ENCODE results near the gene MADD.

The MADD gene

GRCh38 chr11:47348131-47348802 lies 78.3 kb downstream of the MADD start:
- no peak for TF ChIP-seq FOXP2 (optimal IDR thresholded peaks at IDR 0.05; ENCODE audit: borderline replicate concordance, extremely low read depth, extremely low read length, insufficient read depth)
- no peak for TF ChIP-seq SIN3A (IDR thresholded peaks at IDR 0.05; ENCODE audit: borderline replicate concordance, insufficient read depth, low read length)
- TF ChIP-seq TAF1 (IDR thresholded peaks at IDR 0.05; ENCODE audit: borderline replicate concordance, insufficient read depth, low read length) = no peak
- no peak for TF ChIP-seq POLR2AphosphoS5 (IDR thresholded peaks at IDR 0.05; ENCODE audit: low read depth, low read length)
- TF ChIP-seq REST (IDR thresholded peaks at IDR 0.05; ENCODE audit: insufficient read depth in 1 of 2, low read depth in 2 of 2, low read length in 2 of 2) = no peak

GRCh38 chr11:47348859-47349258 lies 78.9 kb downstream of the MADD start:
- TF ChIP-seq REST (IDR thresholded peaks at IDR 0.05; ENCODE audit: insufficient read depth in 1 of 2, low read depth in 2 of 2, low read length in 2 of 2) = no peak
- no peak for TF ChIP-seq TAF1 (IDR thresholded peaks at IDR 0.05; ENCODE audit: borderline replicate concordance, insufficient read depth, low read length)
- TF ChIP-seq FOXP2 (optimal IDR thresholded peaks at IDR 0.05; ENCODE audit: borderline replicate concordance, extremely low read depth, extremely low read length, insufficient read depth) = no peak
- no peak for TF ChIP-seq SIN3A (IDR thresholded peaks at IDR 0.05; ENCODE audit: borderline replicate concordance, insufficient read depth, low read length)
- no peak for TF ChIP-seq POLR2AphosphoS5 (IDR thresholded peaks at IDR 0.05; ENCODE audit: low read depth, low read length)

- TF ChIP-seq TAF1 (IDR thresholded peaks at IDR 0.05; ENCODE audit: borderline replicate concordance, insufficient read depth, low read length) = no peak
- no peak for TF ChIP-seq FOXP2 (optimal IDR thresholded peaks at IDR 0.05; ENCODE audit: borderline replicate concordance, extremely low read depth, extremely low read length, insufficient read depth)
- no peak for TF ChIP-seq REST (IDR thresholded peaks at IDR 0.05; ENCODE audit: insufficient read depth in 1 of 2, low read depth in 2 of 2, low read length in 2 of 2)
- no peak for TF ChIP-seq SIN3A (IDR thresholded peaks at IDR 0.05; ENCODE audit: borderline replicate concordance, insufficient read depth, low read length)
- TF ChIP-seq POLR2AphosphoS5 (IDR thresholded peaks at IDR 0.05; ENCODE audit: low read depth, low read length) = no peak
Measured at GRCh38 chr11:47349521-47350095, 79.7 kb downstream of the MADD start.

GRCh38 chr11:47350315-47350714 lies 80.4 kb downstream of the MADD start:
- TF ChIP-seq TAF1 (IDR thresholded peaks at IDR 0.05; ENCODE audit: borderline replicate concordance, insufficient read depth, low read length) (no peak), FOXP2 (optimal IDR thresholded peaks at IDR 0.05; ENCODE audit: borderline replicate concordance, extremely low read depth, extremely low read length, insufficient read depth) (no peak), POLR2AphosphoS5 (IDR thresholded peaks at IDR 0.05; ENCODE audit: low read depth, low read length) (no peak), REST (IDR thresholded peaks at IDR 0.05; ENCODE audit: insufficient read depth in 1 of 2, low read depth in 2 of 2, low read length in 2 of 2) (no peak), SIN3A (IDR thresholded peaks at IDR 0.05; ENCODE audit: borderline replicate concordance, insufficient read depth, low read length) (no peak)
